Measurements from ENCODE around the gene SLC35F3.

DNA sequence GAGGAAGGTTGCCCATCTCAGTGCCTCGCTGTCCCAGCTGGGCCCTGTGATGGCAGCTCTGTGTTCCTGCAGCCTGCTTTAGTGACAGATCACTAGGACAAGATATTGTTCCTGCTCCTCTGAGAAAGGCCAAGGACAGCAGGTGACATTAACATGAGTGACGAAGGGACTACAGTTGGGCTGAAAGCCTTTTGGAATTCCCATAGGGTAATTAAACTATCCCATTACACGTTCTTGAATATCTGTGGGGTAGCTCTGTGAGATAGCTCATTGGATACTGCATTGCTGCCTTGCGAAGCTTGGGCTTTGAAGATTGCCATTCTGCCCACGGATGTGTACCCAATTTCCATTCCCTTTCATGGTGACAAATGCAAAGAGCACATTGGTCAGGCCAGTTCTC is 390.6 kb downstream of the SLC35F3 start:
- TF ChIP-seq, protein P1, sequence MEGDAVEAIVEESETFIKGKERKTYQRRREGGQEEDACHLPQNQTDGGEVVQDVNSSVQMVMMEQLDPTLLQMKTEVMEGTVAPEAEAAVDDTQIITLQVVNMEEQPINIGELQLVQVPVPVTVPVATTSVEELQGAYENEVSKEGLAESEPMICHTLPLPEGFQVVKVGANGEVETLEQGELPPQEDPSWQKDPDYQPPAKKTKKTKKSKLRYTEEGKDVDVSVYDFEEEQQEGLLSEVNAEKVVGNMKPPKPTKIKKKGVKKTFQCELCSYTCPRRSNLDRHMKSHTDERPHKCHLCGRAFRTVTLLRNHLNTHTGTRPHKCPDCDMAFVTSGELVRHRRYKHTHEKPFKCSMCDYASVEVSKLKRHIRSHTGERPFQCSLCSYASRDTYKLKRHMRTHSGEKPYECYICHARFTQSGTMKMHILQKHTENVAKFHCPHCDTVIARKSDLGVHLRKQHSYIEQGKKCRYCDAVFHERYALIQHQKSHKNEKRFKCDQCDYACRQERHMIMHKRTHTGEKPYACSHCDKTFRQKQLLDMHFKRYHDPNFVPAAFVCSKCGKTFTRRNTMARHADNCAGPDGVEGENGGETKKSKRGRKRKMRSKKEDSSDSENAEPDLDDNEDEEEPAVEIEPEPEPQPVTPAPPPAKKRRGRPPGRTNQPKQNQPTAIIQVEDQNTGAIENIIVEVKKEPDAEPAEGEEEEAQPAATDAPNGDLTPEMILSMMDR (conservative IDR thresholded peaks at IDR 0.05; ENCODE audit: low read length): no peak
- no peak for TF ChIP-seq EZH2phosphoT487 (IDR thresholded peaks at IDR 0.05; ENCODE audit: borderline replicate concordance, low read depth, low read length)
